Mesenchymal stem cell (in vitro differentiated cells and primary cell): ENCODE results near the gene RIMBP2.

ENCODE experiments used
- DNase-seq: peaks from one replicate; pipeline ENCODE4 v3.0.0-alpha.2; 2013
- H2AFZ ChIP-seq: one replicate; pipeline ENCODE4 v1.6.1; 2013; ENCODE audit warnings: low read depth, mild to moderate bottlenecking, control low read depth, inconsistent platforms, low read length, moderate library complexity
- H2AK5ac ChIP-seq: 2 replicates; pipeline ENCODE4 v1.6.1; 2013; ENCODE audit warnings: low read length, moderate library complexity, mild to moderate bottlenecking, inconsistent platforms; ENCODE audit not compliant: severe bottlenecking
- H2BK120ac ChIP-seq: one replicate; pipeline ENCODE4 v1.6.1; 2013; ENCODE audit warnings: low read depth, mild to moderate bottlenecking, inconsistent platforms, low read length, moderate library complexity
- H2BK12ac ChIP-seq, 2 experiments: one replicate each; pipeline ENCODE4 v1.6.1; 2013; ENCODE audit warnings: inconsistent platforms in 2 of 2, low read length in 2 of 2, mild to moderate bottlenecking in 2 of 2, moderate library complexity in 2 of 2, control low read depth in 1 of 2
- H2BK15ac ChIP-seq: one replicate; pipeline ENCODE4 v1.6.1; 2013; ENCODE audit warnings: mild to moderate bottlenecking, low read depth, inconsistent platforms; ENCODE audit not compliant: poor library complexity, severe bottlenecking
- H2BK5ac ChIP-seq: 2 replicates; pipeline ENCODE4 v1.6.1; 2013; ENCODE audit warnings: low read depth, mild to moderate bottlenecking, low read length, control low read depth, inconsistent platforms; ENCODE audit not compliant: poor library complexity, severe bottlenecking
- H3K14ac ChIP-seq, 2 experiments: one replicate each; pipeline ENCODE4 v1.6.1; 2013; ENCODE audit warnings: inconsistent platforms in 2 of 2, low read length in 2 of 2, control low read depth in 1 of 2, mild to moderate bottlenecking in 1 of 2, moderate library complexity in 1 of 2
- H3K18ac ChIP-seq, 2 experiments: one replicate each; pipeline ENCODE4 v1.6.1; 2013; ENCODE audit warnings: inconsistent platforms in 2 of 2, low read length in 2 of 2, control low read depth in 1 of 2, low read depth in 1 of 2, mild to moderate bottlenecking in 1 of 2
- H3K23ac ChIP-seq, 2 experiments: one replicate each; pipeline ENCODE4 v1.6.1; 2013; ENCODE audit warnings: inconsistent platforms in 2 of 2, low read length in 2 of 2, mild to moderate bottlenecking in 2 of 2, moderate library complexity in 2 of 2, control low read depth in 1 of 2
- H3K27ac ChIP-seq: 2 replicates; pipeline ENCODE4 v1.5.1; 2013; ENCODE audit warnings: mild to moderate bottlenecking, moderate library complexity, low read length, control low read depth, inconsistent platforms; ENCODE audit not compliant: poor library complexity, severe bottlenecking
- H3K27me3 ChIP-seq, 2 experiments: 2 replicates each; pipeline versions ENCODE4 v1.6.1 to v1.7.0; 2013; ENCODE audit warnings: low read length in 2 of 2, mild to moderate bottlenecking in 2 of 2, moderate library complexity in 2 of 2, control low read depth in 1 of 2, inconsistent platforms in 1 of 2; ENCODE audit not compliant: control insufficient read depth in 1 of 2, insufficient read depth in 1 of 2
- H3K36me3 ChIP-seq, 2 experiments: 2 replicates each; pipeline versions ENCODE4 v1.6.1 to v1.7.0; 2013; ENCODE audit warnings: low read length in 2 of 2, control low read depth in 1 of 2, inconsistent platforms in 1 of 2, low read depth in 1 of 2, mild to moderate bottlenecking in 1 of 2; ENCODE audit not compliant: insufficient read depth in 2 of 2, control insufficient read depth in 1 of 2
- H3K4ac ChIP-seq, 2 experiments: one replicate each; pipeline ENCODE4 v1.6.1; 2013; ENCODE audit warnings: inconsistent platforms in 2 of 2, low read length in 2 of 2, mild to moderate bottlenecking in 2 of 2, moderate library complexity in 2 of 2, control low read depth in 1 of 2, low read depth in 1 of 2
- H3K4me1 ChIP-seq: 2 replicates; pipeline ENCODE4 v1.6.1; 2013; ENCODE audit warnings: low read depth, low read length, control low read depth; ENCODE audit not compliant: control insufficient read depth, insufficient read depth
- H3K4me2 ChIP-seq: 2 replicates; pipeline ENCODE4 v1.6.1; 2013; ENCODE audit warnings: low read length, mild to moderate bottlenecking, inconsistent platforms; ENCODE audit not compliant: poor library complexity, severe bottlenecking
- H3K4me3 ChIP-seq, 2 experiments: 2 replicates each; pipeline versions ENCODE4 v1.5.1 to v1.7.0; 2013; ENCODE audit warnings: low read length in 2 of 2, mild to moderate bottlenecking in 2 of 2, control low read depth in 1 of 2, low read depth in 1 of 2; ENCODE audit not compliant: insufficient read depth in 1 of 2
- H3K79me1 ChIP-seq: replicated peaks from 2 replicates; pipeline ENCODE4 v1.6.1; 2013; ENCODE audit warnings: mild to moderate bottlenecking, control low read depth, low read length, inconsistent platforms; ENCODE audit not compliant: poor library complexity, severe bottlenecking
- H3K9ac ChIP-seq: 2 replicates; pipeline ENCODE4 v1.7.0; 2013; ENCODE audit warnings: mild to moderate bottlenecking, low read length, moderate library complexity
- H3K9me3 ChIP-seq: 2 replicates; pipeline ENCODE4 v1.7.0; 2013; ENCODE audit warnings: mild to moderate bottlenecking, low read length; ENCODE audit not compliant: control insufficient read depth
- H4K8ac ChIP-seq: one replicate; pipeline ENCODE4 v1.6.1; 2013; ENCODE audit warnings: inconsistent platforms, mild to moderate bottlenecking, low read length, moderate library complexity
- H4K91ac ChIP-seq: one replicate; pipeline ENCODE4 v1.6.1; 2013; ENCODE audit warnings: mild to moderate bottlenecking, low read length, inconsistent platforms
- WGBS: methylation state at CpG from one replicate; pipeline ENCODE4 v1.1.7; 2013; ENCODE audit warnings: mixed read lengths; 5-methylcytosine and 5-hydroxymethylcytosine counted together

The RIMBP2 gene

DNA sequence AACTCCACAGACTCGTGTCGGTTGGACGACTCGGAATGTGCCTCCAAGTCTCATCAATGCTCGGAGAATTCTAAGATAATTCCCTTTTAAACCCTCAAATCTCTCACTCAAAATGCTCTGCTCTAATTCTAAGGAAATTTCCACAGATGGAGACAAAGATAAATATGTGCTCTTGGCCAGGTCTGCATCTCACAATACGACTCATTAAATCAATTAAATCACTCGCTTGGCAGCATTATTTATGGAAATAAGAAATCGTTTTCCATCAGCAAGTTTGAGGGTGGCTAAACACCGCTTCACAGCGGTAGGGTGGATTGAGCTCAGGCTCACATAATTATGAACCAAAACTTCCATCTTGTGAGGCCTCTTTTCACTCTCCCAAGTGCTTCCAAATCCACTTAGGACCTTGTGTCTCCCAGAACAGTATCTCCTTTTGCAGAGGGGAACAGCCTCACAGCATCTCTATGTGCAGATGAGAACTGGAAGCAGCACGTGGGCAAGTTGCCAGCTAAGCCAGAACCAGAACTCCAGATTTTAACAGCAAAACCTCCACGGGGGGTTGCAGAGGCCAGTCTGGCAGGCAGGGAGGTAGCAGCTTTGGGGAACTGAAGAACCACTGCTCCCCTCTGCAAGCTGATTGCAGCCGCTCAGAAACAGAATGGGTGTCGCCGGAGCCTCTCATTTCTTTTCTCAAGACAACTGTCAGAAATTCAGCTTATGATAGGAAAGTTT lies 43.8 kb downstream of the RIMBP2 start:
- H3K14ac ChIP-seq: no peak overlapping the region
- no peak overlapping the region for H2BK12ac ChIP-seq
- no peaks in the 10 kb centered on the region for H3K27me3 ChIP-seq
- no peaks in the 10 kb centered on the region for H3K36me3 ChIP-seq
- H2BK5ac ChIP-seq: no peak overlapping the region
- no peak overlapping the region for H3K23ac ChIP-seq
- no peak overlapping the region for H3K4me2 ChIP-seq
- no peak overlapping the region for H4K8ac ChIP-seq
- 73% methylated on average over 15 of the region's 15 CpGs for WGBS
- DNase-seq: no peak
- no peak overlapping the region for H2BK120ac ChIP-seq
- H3K4ac ChIP-seq: no peak overlapping the region
- no peak overlapping the region for H3K4me3 ChIP-seq
- no peak overlapping the region for H3K27ac ChIP-seq
- H3K4me1 ChIP-seq: no peaks in the 10 kb centered on the region
- no peak overlapping the region for H3K9ac ChIP-seq
- no peak overlapping the region for H2AK5ac ChIP-seq
- peaks cover 4% of the 10 kb centered on the region for H3K9me3 ChIP-seq
- no peak overlapping the region for H2AFZ ChIP-seq
- H2BK15ac ChIP-seq: no peak overlapping the region
- H3K79me1 ChIP-seq: no peaks in the 10 kb centered on the region
- no peak overlapping the region for H3K18ac ChIP-seq
- no peak overlapping the region for H4K91ac ChIP-seq

DNA sequence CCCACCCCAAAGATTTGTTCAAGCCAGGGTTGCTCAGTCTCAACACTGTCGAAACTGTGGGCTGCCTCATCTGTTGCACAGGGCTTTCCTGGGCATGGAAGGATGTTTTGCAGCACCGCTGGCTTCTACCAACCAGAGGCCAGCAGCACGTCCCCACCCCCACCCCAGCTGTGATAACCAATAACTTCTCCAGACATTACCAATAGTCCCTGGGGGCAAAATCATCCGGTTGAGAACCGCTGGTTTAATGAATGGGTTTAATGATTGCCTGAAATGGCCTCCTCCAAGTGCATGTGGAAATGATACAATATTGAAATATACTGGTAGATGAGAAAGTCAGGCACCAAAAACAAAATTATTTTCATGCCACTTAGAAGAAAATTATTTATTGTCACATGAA lies 44.5 kb downstream of the RIMBP2 start:
- H3K18ac ChIP-seq: no peak overlapping the region
- no peak overlapping the region for H2BK120ac ChIP-seq
- H3K4ac ChIP-seq: no peak overlapping the region
- H3K9me3 ChIP-seq: peaks cover 4% of the 10 kb centered on the region
- no peak overlapping the region for H2BK12ac ChIP-seq
- no peak overlapping the region for H3K9ac ChIP-seq
- H4K91ac ChIP-seq: no peak overlapping the region
- H2AK5ac ChIP-seq: no peak overlapping the region
- no peak overlapping the region for H4K8ac ChIP-seq
- WGBS: 53% methylated on average over 3 of the region's 5 CpGs
- H3K27ac ChIP-seq: no peak overlapping the region
- no peaks in the 10 kb centered on the region for H3K36me3 ChIP-seq
- H3K4me1 ChIP-seq: no peaks in the 10 kb centered on the region
- no peak overlapping the region for H2BK5ac ChIP-seq
- no peak overlapping the region for H3K4me2 ChIP-seq
- no peak overlapping the region for H2BK15ac ChIP-seq
- no peak overlapping the region for H2AFZ ChIP-seq
- no peaks in the 10 kb centered on the region for H3K27me3 ChIP-seq
- H3K23ac ChIP-seq: no peak overlapping the region
- no peak overlapping the region for H3K4me3 ChIP-seq
- H3K79me1 ChIP-seq: no peaks in the 10 kb centered on the region
- DNase-seq: no peak
- no peak overlapping the region for H3K14ac ChIP-seq

DNA sequence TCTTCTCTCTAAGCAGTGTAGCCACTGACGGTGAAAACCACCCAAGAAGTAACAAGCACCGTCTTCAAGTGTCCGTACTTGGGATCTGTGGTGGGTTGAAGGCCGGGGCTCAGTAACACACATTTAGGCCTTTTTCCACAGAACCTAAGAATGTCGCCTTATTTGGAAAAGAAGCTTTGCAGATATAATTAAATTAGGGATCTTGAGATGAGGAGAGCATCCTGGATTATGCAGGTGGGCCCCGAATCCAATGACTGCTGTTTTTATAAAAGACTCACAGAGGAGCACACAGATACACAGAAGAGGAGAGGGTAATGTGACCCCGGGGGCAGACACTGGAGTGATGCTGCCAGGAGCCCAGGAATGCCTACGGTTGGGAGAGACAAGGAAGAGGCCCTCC lies 46.3 kb downstream of the RIMBP2 start:
- Histone ChIP-seq H3K9ac (no peak overlapping the region), H4K8ac (no peak overlapping the region), H3K18ac (no peak overlapping the region), H2BK120ac (no peak overlapping the region), H3K14ac (no peak overlapping the region), H3K27ac (no peak overlapping the region), H3K4me2 (no peak overlapping the region), H2BK5ac (no peak overlapping the region), H2BK15ac (no peak overlapping the region), H4K91ac (no peak overlapping the region), H3K36me3 (no peaks in the 10 kb centered on the region), H3K4me1 (no peaks in the 10 kb centered on the region), H2AFZ (no peak overlapping the region), H3K4me3 (no peak overlapping the region), H3K4ac (no peak overlapping the region), H3K27me3 (no peaks in the 10 kb centered on the region), H3K23ac (no peak overlapping the region), H3K9me3 (peaks cover under 1% of the 10 kb centered on the region), H2AK5ac (no peak overlapping the region), H2BK12ac (no peak overlapping the region), H3K79me1 (no peaks in the 10 kb centered on the region)
- DNase-seq: no peak
- WGBS: 74% methylated on average over 8 of the region's 8 CpGs

DNA sequence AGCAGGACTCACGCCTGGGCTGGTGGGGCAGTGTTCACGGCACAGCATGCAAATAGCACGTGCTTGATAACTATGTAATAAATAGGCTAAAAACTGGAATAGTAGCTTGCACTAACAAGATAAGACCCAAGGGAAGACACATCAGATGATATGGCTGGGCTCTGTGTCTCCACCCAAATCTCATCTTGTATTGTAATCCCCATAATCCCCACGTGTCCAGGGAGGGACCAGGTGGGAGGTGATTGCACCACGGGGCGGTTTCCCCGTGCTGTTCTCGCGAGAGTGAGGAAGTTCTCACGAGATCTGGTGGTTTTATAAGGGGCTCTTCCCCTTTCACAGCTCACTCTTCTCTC lies 46.9 kb downstream of the RIMBP2 start:
- Histone ChIP-seq H3K4me1 (no peaks in the 10 kb centered on the region), H3K27ac (no peak overlapping the region), H2BK120ac (no peak overlapping the region), H3K9me3 (no peaks in the 10 kb centered on the region), H3K23ac (no peak overlapping the region), H3K36me3 (no peaks in the 10 kb centered on the region), H2BK12ac (no peak overlapping the region), H3K4me2 (no peak overlapping the region), H2BK5ac (no peak overlapping the region), H2AK5ac (no peak overlapping the region), H3K79me1 (no peaks in the 10 kb centered on the region), H2BK15ac (no peak overlapping the region), H3K9ac (no peak overlapping the region), H3K27me3 (no peaks in the 10 kb centered on the region), H2AFZ (no peak overlapping the region), H3K14ac (no peak overlapping the region), H3K4ac (no peak overlapping the region), H4K8ac (no peak overlapping the region), H3K18ac (no peak overlapping the region), H4K91ac (no peak overlapping the region), H3K4me3 (no peak overlapping the region)
- no peak for DNase-seq
- 78% methylated on average over 3 of the region's 10 CpGs for WGBS
